Occipital lobe (tissue), 2 donors: ENCODE data around the gene FRMD4A. TPM values are rescaled to one million over a fixed set of nuclear protein-coding genes. Genes with fewer than 3 reads are reported as not detected.
"Not testable (repeated sequence)": the region's sequence is repeated elsewhere in the genome, so short reads cannot be mapped to it uniquely, and the experiment has no call there.

Experiments
- DNase-seq: peaks from one replicate; lab custom pipeline; 2025; lab: John Stamatoyannopoulos, UW
- total RNA-seq: library from RNA; depleted of rRNA; stranded (reverse); fragments of >200 nt; gene quantifications from one replicate; pipeline ENCODE4 v1.2.3, GENCODE V29; 2014

The FRMD4A gene
- total RNA-seq, 1 donor from 2014 or later, result 153 TPM

GRCh38 chr10:13955409-13956068, 375.2 kb downstream of the FRMD4A start:
- DNase-seq, result no peak

- not testable (repeated sequence) for DNase-seq
Measured at GRCh38 chr10:13954195-13954594, 376.5 kb downstream of the FRMD4A start.

GRCh38 chr10:13953371-13953770, 377.4 kb downstream of the FRMD4A start:
- no peak for DNase-seq

GRCh38 chr10:13950543-13950939, 380.2 kb downstream of the FRMD4A start:
- DNase-seq, result no peak

- DNase-seq, result no peak
Measured at GRCh38 chr10:13949844-13950542, 380.7 kb downstream of the FRMD4A start.

- DNase-seq, result no peak
Measured at GRCh38 chr10:13946209-13946460, 384.6 kb downstream of the FRMD4A start.

- DNase-seq, result no peak
Measured at GRCh38 chr10:13945390-13946208, 385.1 kb downstream of the FRMD4A start.

- DNase-seq, result no peak
Measured at GRCh38 chr10:13944823-13945222, 385.9 kb downstream of the FRMD4A start.

GRCh38 chr10:13943735-13944398, 386.9 kb downstream of the FRMD4A start:
- no peak for DNase-seq

- DNase-seq, result no peak
Measured at GRCh38 chr10:13942035-13942434, 388.7 kb downstream of the FRMD4A start.

- no peak for DNase-seq
Measured at GRCh38 chr10:13939391-13939790, 391.3 kb downstream of the FRMD4A start.

- no peak for DNase-seq
Measured at GRCh38 chr10:13938950-13939349, 391.8 kb downstream of the FRMD4A start.

- no peak for DNase-seq
Measured at GRCh38 chr10:13936826-13937225, 393.9 kb downstream of the FRMD4A start.

- DNase-seq, result no peak
Measured at GRCh38 chr10:13930120-13930519, 400.6 kb downstream of the FRMD4A start.

GRCh38 chr10:13928451-13928850, 402.3 kb downstream of the FRMD4A start:
- DNase-seq, result no peak

- no peak for DNase-seq
Measured at GRCh38 chr10:13925971-13926780, 404.5 kb downstream of the FRMD4A start.

- no peak for DNase-seq
Measured at GRCh38 chr10:13924040-13924725, 406.5 kb downstream of the FRMD4A start.

GRCh38 chr10:13922586-13922985, 408.1 kb downstream of the FRMD4A start:
- DNase-seq, result no peak

GRCh38 chr10:13921941-13922340, 408.8 kb downstream of the FRMD4A start:
- DNase-seq, result no peak

GRCh38 chr10:13921131-13921530, 409.6 kb downstream of the FRMD4A start:
- not testable (repeated sequence) for DNase-seq

- DNase-seq, result no peak
Measured at GRCh38 chr10:13920465-13920864, 410.3 kb downstream of the FRMD4A start.
